ENCODE measurements around the gene ZNF827.

The ZNF827 gene

GRCh38 chr4:145859926-145860325 is 78.7 kb downstream of the ZNF827 start (continued):
- no peak for TF ChIP-seq ZC3H10 (CRISPR knock-in tag; IDR thresholded peaks at IDR 0.05)
- no peak for TF ChIP-seq TOX (CRISPR knock-in tag; IDR thresholded peaks at IDR 0.05; ENCODE audit: borderline replicate concordance)
- TF ChIP-seq ARNTL (CRISPR knock-in tag; IDR thresholded peaks at IDR 0.05; ENCODE audit: borderline replicate concordance, low read depth) = no peak
- TF ChIP-seq POU6F1 (CRISPR knock-in tag; IDR thresholded peaks at IDR 0.05; ENCODE audit: borderline replicate concordance, low read depth) = no peak

- ATAC-seq = no peak
- TF ChIP-seq CSDC2 (CRISPR knock-in tag; IDR thresholded peaks at IDR 0.05) = no peak
- TF ChIP-seq GLIS3 (CRISPR knock-in tag; IDR thresholded peaks at IDR 0.05) = no peak
- TF ChIP-seq CSRNP3 (CRISPR knock-in tag; IDR thresholded peaks at IDR 0.05) = no peak
- TF ChIP-seq PATZ1 (CRISPR knock-in tag; IDR thresholded peaks at IDR 0.05; ENCODE audit: borderline replicate concordance) = no peak
- TF ChIP-seq ISL1 (CRISPR knock-in tag; IDR thresholded peaks at IDR 0.05) = no peak
- no peak for TF ChIP-seq ESRRG (CRISPR knock-in tag; IDR thresholded peaks at IDR 0.05)
- no peak for TF ChIP-seq POU6F1 (CRISPR knock-in tag; IDR thresholded peaks at IDR 0.05; ENCODE audit: borderline replicate concordance, low read depth)
- no peak for TF ChIP-seq CREB5 (CRISPR knock-in tag; IDR thresholded peaks at IDR 0.05; ENCODE audit: low read depth)
- TF ChIP-seq ZNF565 (CRISPR knock-in tag; conservative IDR thresholded peaks at IDR 0.05; ENCODE audit: low read depth) = no peak
- TF ChIP-seq BACH2 (CRISPR knock-in tag; IDR thresholded peaks at IDR 0.05; ENCODE audit: borderline replicate concordance) = no peak
- TF ChIP-seq ZFP30 (CRISPR knock-in tag; IDR thresholded peaks at IDR 0.05) = no peak
- no peak for TF ChIP-seq ZNF8 (CRISPR knock-in tag; IDR thresholded peaks at IDR 0.05)
- no peak for TF ChIP-seq TCF4 (CRISPR knock-in tag; IDR thresholded peaks at IDR 0.05; ENCODE audit: borderline replicate concordance)
- TF ChIP-seq ARNTL (CRISPR knock-in tag; IDR thresholded peaks at IDR 0.05; ENCODE audit: borderline replicate concordance, low read depth) = no peak
- TF ChIP-seq ZFP3 (CRISPR knock-in tag; IDR thresholded peaks at IDR 0.05) = no peak
- no peak for TF ChIP-seq TSHZ2 (CRISPR knock-in tag; IDR thresholded peaks at IDR 0.05)
- TF ChIP-seq PPARA (CRISPR knock-in tag; IDR thresholded peaks at IDR 0.05; ENCODE audit: borderline replicate concordance) = no peak
Measured at GRCh38 chr4:145859426-145859825, 79.2 kb downstream of the ZNF827 start.

- ATAC-seq = peak; percentile 80
- no peak for TF ChIP-seq ZC3H10 (CRISPR knock-in tag; IDR thresholded peaks at IDR 0.05)
- no peak for TF ChIP-seq ARNTL (CRISPR knock-in tag; IDR thresholded peaks at IDR 0.05; ENCODE audit: borderline replicate concordance, low read depth)
- no peak for TF ChIP-seq ZFP3 (CRISPR knock-in tag; IDR thresholded peaks at IDR 0.05)
- no peak for TF ChIP-seq GLIS3 (CRISPR knock-in tag; IDR thresholded peaks at IDR 0.05)
- no peak for TF ChIP-seq ZNF565 (CRISPR knock-in tag; conservative IDR thresholded peaks at IDR 0.05; ENCODE audit: low read depth)
- no peak for TF ChIP-seq TOX (CRISPR knock-in tag; IDR thresholded peaks at IDR 0.05; ENCODE audit: borderline replicate concordance)
- TF ChIP-seq ESRRG (CRISPR knock-in tag; IDR thresholded peaks at IDR 0.05) = no peak
- no peak for TF ChIP-seq BACH2 (CRISPR knock-in tag; IDR thresholded peaks at IDR 0.05; ENCODE audit: borderline replicate concordance)
- TF ChIP-seq ZNF70 (CRISPR knock-in tag; IDR thresholded peaks at IDR 0.05) = no peak
- TF ChIP-seq ZFP30 (CRISPR knock-in tag; IDR thresholded peaks at IDR 0.05) = no peak
- TF ChIP-seq PATZ1 (CRISPR knock-in tag; IDR thresholded peaks at IDR 0.05; ENCODE audit: borderline replicate concordance) = no peak
- TF ChIP-seq CSRNP3 (CRISPR knock-in tag; IDR thresholded peaks at IDR 0.05) = 0 out of 2 replicates have a peak, but pooled peaks have one; percentile 45
Measured at GRCh38 chr4:145852256-145852839, 86.3 kb downstream of the ZNF827 start.
